Mesothelial cell of epicardium (in vitro differentiated cells): ENCODE data around the gene HUWE1. TPM values are rescaled to one million over a fixed set of nuclear protein-coding genes. Genes with fewer than 3 reads are reported as not detected.
"Not testable (repeated sequence)": the region's sequence is repeated elsewhere in the genome, so short reads cannot be mapped to it uniquely, and the experiment has no call there.

ENCODE experiments used
- DNase-seq, 2 experiments: peaks; one replicate each; pipeline ENCODE4 v3.0.0; 2021; ENCODE audit warnings: low spot score in 2 of 2; ENCODE audit not compliant: unreplicated experiment in 2 of 2
- H3K27ac Mint-ChIP-seq: 2 replicates; pipeline ENCODE4 v1.8.0; 2021; ENCODE audit warnings: mixed read lengths
- H3K27me3 Mint-ChIP-seq: 2 replicates; pipeline ENCODE4 v1.8.0; 2021; ENCODE audit warnings: low read depth, mixed read lengths
- H3K36me3 Mint-ChIP-seq: 2 replicates; pipeline ENCODE4 v1.8.0; 2021; ENCODE audit warnings: mixed read lengths
- H3K4me1 Mint-ChIP-seq: 2 replicates; pipeline ENCODE4 v1.8.0; 2021; ENCODE audit warnings: mixed read lengths
- H3K4me3 Mint-ChIP-seq: 2 replicates; pipeline ENCODE4 v1.8.0; 2021; ENCODE audit warnings: mild to moderate bottlenecking, moderate library complexity, mixed read lengths
- H3K9me3 Mint-ChIP-seq: 2 replicates; pipeline ENCODE4 v1.8.0; 2021; ENCODE audit warnings: mixed read lengths
- CTCF ChIP-seq: fragments of 200-600 bp; sonication (generic); IDR thresholded peaks from one replicate; pipeline ENCODE4 v1.5.0; 2021; ENCODE audit warnings: antibody characterized with exemption; ENCODE audit not compliant: unreplicated experiment
- microRNA-seq: library from miRNA; unstranded; fragments of <30 nt; microRNA quantifications from one replicate; pipeline ENCODE4 v1.2.0, GENCODE V29; 2021; ENCODE audit warnings: inconsistent platforms, mixed read lengths
- total RNA-seq: library from RNA; stranded (reverse); gene quantifications from 3 replicates; pipeline ENCODE4 v1.2.1, GENCODE V29; 2021

The HUWE1 gene
- total RNA-seq, 1 donor from 2014 or later: 277 TPM

GRCh38 chrX:53511322-53511721 lies 175.2 kb downstream of the HUWE1 start:
- Mint-ChIP-seq H3K4me3 (no peak overlapping the region), H3K36me3 (no peaks in the 10 kb centered on the region), H3K27ac (no peak overlapping the region), H3K4me1 (no peaks in the 10 kb centered on the region), H3K27me3 (no peaks in the 10 kb centered on the region), H3K9me3 (peaks cover 18% of the 10 kb centered on the region)
- no peak for TF ChIP-seq CTCF
- no peak for DNase-seq

GRCh38 chrX:53504035-53504434 lies 182.5 kb downstream of the HUWE1 start:
- H3K4me1 Mint-ChIP-seq, H3K36me3 Mint-ChIP-seq, H3K27ac Mint-ChIP-seq, DNase-seq, H3K4me3 Mint-ChIP-seq, H3K27me3 Mint-ChIP-seq: not testable (repeated sequence)
- peaks cover 12% of the 10 kb centered on the region for H3K9me3 Mint-ChIP-seq

GRCh38 chrX:53494436-53494835 lies 192.1 kb downstream of the HUWE1 start:
- H3K36me3 Mint-ChIP-seq: no peaks in the 10 kb centered on the region

GRCh38 chrX:53486285-53486684 lies 200.2 kb downstream of the HUWE1 start:
- H3K27ac Mint-ChIP-seq: no peak overlapping the region
- no peaks in the 10 kb centered on the region for H3K4me1 Mint-ChIP-seq
- no peak overlapping the region for H3K4me3 Mint-ChIP-seq
- TF ChIP-seq CTCF: no peak
- peaks cover 15% of the 10 kb centered on the region for H3K9me3 Mint-ChIP-seq
- H3K36me3 Mint-ChIP-seq: no peaks in the 10 kb centered on the region
- DNase-seq: no peak
- peaks cover 2% of the 10 kb centered on the region for H3K27me3 Mint-ChIP-seq

More at GRCh38 chrX:53494436-53494835, 192.1 kb downstream of the HUWE1 start:
- H3K4me3 Mint-ChIP-seq: no peak overlapping the region
- H3K9me3 Mint-ChIP-seq: peaks cover 11% of the 10 kb centered on the region
- H3K27ac Mint-ChIP-seq: no peak overlapping the region
- DNase-seq: no peak
- no peak for TF ChIP-seq CTCF
- peaks cover 12% of the 10 kb centered on the region for H3K4me1 Mint-ChIP-seq
- no peaks in the 10 kb centered on the region for H3K27me3 Mint-ChIP-seq

GRCh38 chrX:53483838-53484405 lies 202.6 kb downstream of the HUWE1 start:
- H3K9me3 Mint-ChIP-seq: peaks cover 11% of the 10 kb centered on the region
- no peaks in the 10 kb centered on the region for H3K36me3 Mint-ChIP-seq
- H3K27me3 Mint-ChIP-seq: peaks cover 6% of the 10 kb centered on the region
- no peak for DNase-seq
- H3K27ac Mint-ChIP-seq: no peak overlapping the region
- H3K4me1 Mint-ChIP-seq: no peaks in the 10 kb centered on the region
- TF ChIP-seq CTCF: no peak
- H3K4me3 Mint-ChIP-seq: no peak overlapping the region

GRCh38 chrX:53483416-53483815 lies 203.1 kb downstream of the HUWE1 start:
- no peak overlapping the region for H3K4me3 Mint-ChIP-seq
- H3K36me3 Mint-ChIP-seq: no peaks in the 10 kb centered on the region
- TF ChIP-seq CTCF: no peak
- no peak overlapping the region for H3K27ac Mint-ChIP-seq
- peaks cover 14% of the 10 kb centered on the region for H3K9me3 Mint-ChIP-seq
- no peaks in the 10 kb centered on the region for H3K4me1 Mint-ChIP-seq
- no peak for DNase-seq
- peaks cover 6% of the 10 kb centered on the region for H3K27me3 Mint-ChIP-seq

Small RNA genes lying within 50 kb of the gene (microRNA-seq; reads per million reads assigned to microRNA genes)
- gene MIR98 (360 reads per million, percentile 71 among the genes with 10 or more reads in this experiment), gene MIRLET7F2 (200 reads per million, percentile 66 among the genes with 10 or more reads in this experiment)
